Pulmonary artery endothelial cell (primary cell): ENCODE results near the gene NUDT2. TPM values are rescaled to one million over a fixed set of nuclear protein-coding genes. Genes with fewer than 3 reads are reported as not detected.

ENCODE experiments used
- DNase-seq: peaks from one replicate; pipeline ENCODE4 v3.0.0-alpha.2; 2011; ENCODE audit warnings: low read depth, low spot score
- total RNA-seq: library from RNA; depleted of rRNA; stranded (reverse); fragments of >200 nt; gene quantifications from 2 replicates; pipeline ENCODE4 v1.2.3, GENCODE V29; 2014

NUDT2 gene
- total RNA-seq, 1 donor from 2014 or later, result 36.1 TPM

- no peak for DNase-seq
These were observed 55.2 kb downstream of the NUDT2 start for GRCh38 chr9:34384368-34385165.

GRCh38 chr9:34385561-34386230, 56.3 kb downstream of the NUDT2 start:
- DNase-seq, result no peak

GRCh38 chr9:34386656-34387055, 57.3 kb downstream of the NUDT2 start:
- no peak for DNase-seq

GRCh38 chr9:34387239-34387638, 57.9 kb downstream of the NUDT2 start:
- DNase-seq, result no peak

- no peak for DNase-seq
These were observed 63.1 kb downstream of the NUDT2 start for GRCh38 chr9:34392511-34392910.

Other genes starting within 250 kb of the NUDT2 start
- gene DCAF12, start 202.9 kb upstream of the NUDT2 start, total RNA-seq, result 17.0 and 19.5 TPM in 2 replicates
- gene UBAP1, start 150.5 kb upstream of the NUDT2 start, total RNA-seq, result 35.3 and 38.0 TPM in 2 replicates
- gene KIF24, start 301 bp upstream of the NUDT2 start, total RNA-seq, result 2.5 and 4.4 TPM in 2 replicates
- 3.5 and 5.7 TPM in 2 replicates for gene MYORG, start 47.3 kb downstream of the NUDT2 start, total RNA-seq
- 11.1 and 11.6 TPM in 2 replicates for gene FAM219A, start 129.0 kb downstream of the NUDT2 start, total RNA-seq
- gene DNAI1, start 129.2 kb downstream of the NUDT2 start, total RNA-seq, result not detected in 2 replicates
- gene ENHO, start 193.4 kb downstream of the NUDT2 start, total RNA-seq, result 0.07 TPM in 1 of 2 replicates, not detected in the other